NCI-H69 (cell line): Measurements from ENCODE around the gene PRR23B.

Experiments
- DNase-seq: peaks from one replicate; lab custom pipeline; 2025; lab: John Stamatoyannopoulos, UW

Gene PRR23B

GRCh38 chr3:138974462-138974861 lies 46.3 kb downstream of the PRR23B start:
- DNase-seq, result no peak

- DNase-seq, result no peak
Measured at GRCh38 chr3:138972941-138973340, 47.8 kb downstream of the PRR23B start.

GRCh38 chr3:138971766-138972320 lies 48.9 kb downstream of the PRR23B start:
- no peak for DNase-seq
